ENCODE measurements around the gene SFXN5. TPM values are rescaled to one million over a fixed set of nuclear protein-coding genes. Genes with fewer than 3 reads are reported as not detected.
"Not testable (repeated sequence)": the region's sequence is repeated elsewhere in the genome, so short reads cannot be mapped to it uniquely, and the experiment has no call there.

Gene SFXN5
- total RNA-seq (10 to 100 TPM; 12.6 to 20.7 TPM), polyA plus RNA-seq (10 to 100 TPM in 1 of 2 donors, 1 to 10 TPM in 1; 6.3 to 17.0 TPM)
- long read RNA-seq, donor 1, full-length matches to known transcripts, result 1 of 69 reads
- long read RNA-seq, donor 1, partial matches to known transcripts, result 3 of 69 reads
- long read RNA-seq, donor 1, other reads (novel, unspliced or antisense), result 65 of 69 reads
- long read RNA-seq, donor 2, full-length matches to known transcripts, result 3 of 42 reads
- long read RNA-seq, donor 2, partial matches to known transcripts, result 2 of 42 reads
- long read RNA-seq, donor 2, other reads (novel, unspliced or antisense), result 37 of 42 reads

GRCh38 chr2:73071360-73072128 is at the start of gene SFXN5:
SFXN5 (minus strand) TSS chr2:73071712; CDS start chr2:73071705, 7 bp downstream.
- Histone ChIP-seq H3K27me3 (ENCODE audit: control insufficient read depth in 1 of 2, insufficient read depth in 2 of 2, low read length in 1 of 2) (no peaks in the 10 kb centered on the region), H3K36me3 (ENCODE audit: control insufficient read depth in 1 of 2, insufficient read depth in 2 of 2, low read length in 1 of 2) (peaks cover 0 to 3% of the 10 kb centered on the region in 2 donors), H3K4me1 (ENCODE audit: control insufficient read depth in 1 of 2, insufficient read depth in 2 of 2, low read length in 2 of 2) (peaks cover 4 to 6% of the 10 kb centered on the region in 2 donors), H3K4me3 (ENCODE audit: low read length in 2 of 2) (peak within 1 kb of the TSS; percentile 60 to 77), H3K27ac (ENCODE audit: low read depth in 1 of 2, low read length in 2 of 2) (peak within 1 kb of the TSS; percentile 49 to 94), H3K9me3 (ENCODE audit: control insufficient read depth, low read length) (no peaks in the 10 kb centered on the region)
- peak; percentile 98 to 100 for DNase-seq
- 1% methylated on average over 62 to 67 of the region's 67 CpGs for WGBS, 2 donors
- intact Hi-C loops (cut with DNase I), result loop anchor here in 1 of 2 donors (2.0 kb wide), 1 partner anchor 79 kb away; no protein-coding TSS in a partner anchor
- peak; percentile 98 for ATAC-seq (ENCODE audit: low FRiP score)

DNA sequence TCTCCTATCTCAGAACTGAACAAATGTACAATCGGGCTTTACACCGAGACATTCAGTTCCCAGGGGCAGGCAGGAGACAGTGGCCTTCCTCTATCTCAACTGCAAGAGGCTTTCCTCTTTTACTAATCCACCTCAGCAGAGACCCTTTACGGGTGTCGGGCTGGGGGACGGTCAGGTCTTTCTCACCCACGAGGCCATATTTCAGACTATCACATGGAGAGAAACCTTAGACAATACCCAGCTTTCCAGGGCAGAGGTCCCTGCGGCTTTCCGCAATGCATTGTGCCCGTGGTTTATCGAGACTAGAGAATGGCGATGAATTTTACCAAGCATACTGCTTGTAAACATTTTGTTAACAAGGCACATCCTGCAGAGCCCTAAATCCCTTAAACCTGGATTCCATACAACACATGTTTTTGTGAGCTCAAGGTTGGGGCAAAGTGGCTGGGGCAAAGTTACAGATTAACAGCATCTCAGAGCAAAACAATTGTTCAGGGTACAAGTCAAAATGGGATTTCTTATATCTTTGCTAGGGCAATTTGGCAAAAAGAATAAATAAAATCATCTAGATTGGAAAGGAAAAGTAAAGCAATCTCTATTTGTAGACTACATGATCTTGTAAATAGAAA is 48.2 kb upstream of the SFXN5 start:
- not testable (repeated sequence) for H3K4me3 ChIP-seq (ENCODE audit: low read length in 2 of 2); H3K36me3 ChIP-seq (ENCODE audit: control insufficient read depth in 1 of 2, insufficient read depth in 2 of 2, low read length in 1 of 2); H3K27me3 ChIP-seq (ENCODE audit: control insufficient read depth in 1 of 2, insufficient read depth in 2 of 2, low read length in 1 of 2); H3K9me3 ChIP-seq (ENCODE audit: control insufficient read depth, low read length); H3K4me1 ChIP-seq (ENCODE audit: control insufficient read depth in 1 of 2, insufficient read depth in 2 of 2, low read length in 2 of 2); DNase-seq; H3K27ac ChIP-seq (ENCODE audit: low read depth in 1 of 2, low read length in 2 of 2); ATAC-seq (ENCODE audit: low FRiP score)
- intact Hi-C loops (cut with DNase I), result loop anchor here in 1 of 2 donors (5.0 kb wide), 2 partner anchors 32 to 38 kb away; no protein-coding TSS in a partner anchor
- WGBS, 2 donors, result 88 to 89% methylated on average over 11 of the region's 11 CpGs

- 83 to 95% methylated on average over 1 of the region's 1 CpG for WGBS, 2 donors
- ATAC-seq (ENCODE audit: low FRiP score), result no peak
- Histone ChIP-seq H3K9me3 (ENCODE audit: control insufficient read depth, low read length) (no peaks in the 10 kb centered on the region), H3K4me3 (ENCODE audit: low read length in 2 of 2) (no peak overlapping the region), H3K36me3 (ENCODE audit: control insufficient read depth in 1 of 2, insufficient read depth in 2 of 2, low read length in 1 of 2) (no peaks in the 10 kb centered on the region), H3K4me1 (ENCODE audit: control insufficient read depth in 1 of 2, insufficient read depth in 2 of 2, low read length in 2 of 2) (no peaks in the 10 kb centered on the region), H3K27me3 (ENCODE audit: control insufficient read depth in 1 of 2, insufficient read depth in 2 of 2, low read length in 1 of 2) (no peaks in the 10 kb centered on the region), H3K27ac (ENCODE audit: low read depth in 1 of 2, low read length in 2 of 2) (no peak overlapping the region)
- no peak for DNase-seq
- intact Hi-C loops (cut with DNase I), result loop anchor here in 1 of 2 donors (5.0 kb wide), 1 partner anchor 40 kb away; no protein-coding TSS in a partner anchor
These were observed 45.9 kb upstream of the SFXN5 start for GRCh38 chr2:73117441-73117840.

- DNase-seq, result no peak
- H3K4me3 ChIP-seq (ENCODE audit: low read length in 2 of 2), result no peak overlapping the region
- 68 to 71% methylated on average over 7 to 8 of the region's 8 CpGs for WGBS, 2 donors
- no peak for ATAC-seq (ENCODE audit: low FRiP score)
- intact Hi-C loops (cut with DNase I), result loop anchor here in 1 of 2 donors (5.0 kb wide), 1 partner anchor 41 kb away; no protein-coding TSS in a partner anchor
- H3K9me3 ChIP-seq (ENCODE audit: control insufficient read depth, low read length), result no peaks in the 10 kb centered on the region
- no peak overlapping the region for H3K27ac ChIP-seq (ENCODE audit: low read depth in 1 of 2, low read length in 2 of 2)
- no peaks in the 10 kb centered on the region for H3K4me1 ChIP-seq (ENCODE audit: control insufficient read depth in 1 of 2, insufficient read depth in 2 of 2, low read length in 2 of 2)
- no peaks in the 10 kb centered on the region for H3K36me3 ChIP-seq (ENCODE audit: control insufficient read depth in 1 of 2, insufficient read depth in 2 of 2, low read length in 1 of 2)
- no peaks in the 10 kb centered on the region for H3K27me3 ChIP-seq (ENCODE audit: control insufficient read depth in 1 of 2, insufficient read depth in 2 of 2, low read length in 1 of 2)
These were observed 44.9 kb upstream of the SFXN5 start for GRCh38 chr2:73116182-73116960.

- Histone ChIP-seq H3K36me3 (ENCODE audit: control insufficient read depth in 1 of 2, insufficient read depth in 2 of 2, low read length in 1 of 2) (no peaks in the 10 kb centered on the region), H3K9me3 (ENCODE audit: control insufficient read depth, low read length) (no peaks in the 10 kb centered on the region), H3K27ac (ENCODE audit: low read depth in 1 of 2, low read length in 2 of 2) (no peak overlapping the region), H3K4me1 (ENCODE audit: control insufficient read depth in 1 of 2, insufficient read depth in 2 of 2, low read length in 2 of 2) (no peaks in the 10 kb centered on the region), H3K4me3 (ENCODE audit: low read length in 2 of 2) (no peak overlapping the region), H3K27me3 (ENCODE audit: control insufficient read depth in 1 of 2, insufficient read depth in 2 of 2, low read length in 1 of 2) (no peaks in the 10 kb centered on the region)
- WGBS, 2 donors, result 91 to 93% methylated on average over 4 of the region's 4 CpGs
- intact Hi-C loops (cut with DNase I), result no loop called here
- no peak for ATAC-seq (ENCODE audit: low FRiP score)
- no peak for DNase-seq
These were observed 42.9 kb upstream of the SFXN5 start for GRCh38 chr2:73114273-73114867.

- Histone ChIP-seq H3K36me3 (ENCODE audit: control insufficient read depth in 1 of 2, insufficient read depth in 2 of 2, low read length in 1 of 2) (no peaks in the 10 kb centered on the region), H3K27me3 (ENCODE audit: control insufficient read depth in 1 of 2, insufficient read depth in 2 of 2, low read length in 1 of 2) (no peaks in the 10 kb centered on the region), H3K9me3 (ENCODE audit: control insufficient read depth, low read length) (no peaks in the 10 kb centered on the region), H3K27ac (ENCODE audit: low read depth in 1 of 2, low read length in 2 of 2) (peak within 1 kb of the TSS; percentile 79 to 99), H3K4me1 (ENCODE audit: control insufficient read depth in 1 of 2, insufficient read depth in 2 of 2, low read length in 2 of 2) (no peaks in the 10 kb centered on the region), H3K4me3 (ENCODE audit: low read length in 2 of 2) (peak within 1 kb of the TSS; percentile 80 to 99)
- intact Hi-C loops (cut with DNase I), result no loop called here
- ATAC-seq (ENCODE audit: low FRiP score), result peak; percentile 87
- 0 to 1% methylated on average over 60 to 93 of the region's 93 CpGs for WGBS, 2 donors
- DNase-seq, result peak; percentile 85 to 92
These were observed 41.7 kb upstream of the SFXN5 start, which contains the start of gene RAB11FIP5 for GRCh38 chr2:73112913-73113854. RAB11FIP5 (minus strand) TSS chr2:73112948; CDS start chr2:73112777, 171 bp downstream.
